Smooth muscle cell (in vitro differentiated cells): Measurements from ENCODE around the gene DAPK2. TPM values are rescaled to one million over a fixed set of nuclear protein-coding genes. Genes with fewer than 3 reads are reported as not detected.

ENCODE experiments used
- DNase-seq: peaks from one replicate; lab custom pipeline; 2025; ENCODE audit not compliant: unreplicated experiment; lab: John Stamatoyannopoulos, UW
- H2AFZ ChIP-seq: fragments of 200-600 bp; sonication (generic); 2 replicates; pipeline ENCODE4 v1.6.0; 2016; ENCODE audit warnings: antibody characterized with exemption, low read depth, mild to moderate bottlenecking
- H3F3A ChIP-seq: fragments of 200-600 bp; sonication (generic); 2 replicates; pipeline ENCODE4 v1.6.0; 2017; ENCODE audit warnings: antibody characterized with exemption, low read depth
- H3K27ac ChIP-seq: fragments of 200-600 bp; sonication (generic); 2 replicates; pipeline ENCODE4 v1.5.1; 2016; ENCODE audit warnings: low read depth, mild to moderate bottlenecking
- H3K27me3 ChIP-seq: fragments of 200-600 bp; sonication (generic); 2 replicates; pipeline ENCODE4 v1.6.1; 2016; ENCODE audit warnings: low read depth, mild to moderate bottlenecking
- H3K36me3 ChIP-seq: fragments of 200-600 bp; sonication (generic); 2 replicates; pipeline ENCODE4 v1.5.1; 2016; ENCODE audit warnings: low read depth
- H3K4me1 ChIP-seq: fragments of 200-600 bp; sonication (generic); 2 replicates; pipeline ENCODE4 v1.5.1; 2016; ENCODE audit warnings: low read depth
- H3K4me2 ChIP-seq: fragments of 200-600 bp; sonication (generic); 2 replicates; pipeline ENCODE4 v1.6.0; 2016; ENCODE audit warnings: mild to moderate bottlenecking
- H3K4me3 ChIP-seq: fragments of 200-600 bp; sonication (generic); 2 replicates; pipeline ENCODE4 v1.5.1; 2016; ENCODE audit warnings: mild to moderate bottlenecking
- H3K79me2 ChIP-seq: fragments of 200-600 bp; sonication (generic); 2 replicates; pipeline ENCODE4 v1.6.0; 2016; ENCODE audit warnings: low read depth, mild to moderate bottlenecking
- H3K9ac ChIP-seq: fragments of 200-600 bp; sonication (generic); 2 replicates; pipeline ENCODE4 v1.6.0; 2016; ENCODE audit warnings: low read depth
- H3K9me3 ChIP-seq: fragments of 200-600 bp; sonication (generic); replicated peaks from 2 replicates; pipeline ENCODE4 v1.5.1; 2016; ENCODE audit warnings: low read depth
- H4K20me1 ChIP-seq: fragments of 200-600 bp; sonication (generic); 2 replicates; pipeline ENCODE4 v1.6.0; 2016; ENCODE audit warnings: low read depth
- WGBS: methylation state at CpG from one replicate; pipeline ENCODE4 v1.1.7; 2016; ENCODE audit warnings: low lambda C conversion rate; 5-methylcytosine and 5-hydroxymethylcytosine counted together
- polyA plus RNA-seq: library from polyadenylated mRNA; unstranded; fragments of >200 nt; fragmentation: Nextera tagmentation; extraction: Ambion mirVana; gene quantifications from 2 replicates; pipeline ENCODE4 v1.2.1, GENCODE V29; 2016
- total RNA-seq: library from RNA; depleted of rRNA; stranded (reverse); fragments of >200 nt; gene quantifications from 2 replicates; pipeline ENCODE4 v1.2.3, GENCODE V29; 2014
- TF ChIP-seq, protein P1 (sequence below): fragments of 200-600 bp; sonication (generic); IDR thresholded peaks from 2 replicates; pipeline ENCODE4 v1.5.1; 2017; ENCODE audit warnings: borderline replicate concordance, mild to moderate bottlenecking, antibody characterized with exemption; ENCODE audit not compliant: insufficient read depth, poor library complexity, severe bottlenecking

The DAPK2 gene
- total and polyA plus RNA-seq, 2 experiments from 2014 or later: not detected

DNA sequence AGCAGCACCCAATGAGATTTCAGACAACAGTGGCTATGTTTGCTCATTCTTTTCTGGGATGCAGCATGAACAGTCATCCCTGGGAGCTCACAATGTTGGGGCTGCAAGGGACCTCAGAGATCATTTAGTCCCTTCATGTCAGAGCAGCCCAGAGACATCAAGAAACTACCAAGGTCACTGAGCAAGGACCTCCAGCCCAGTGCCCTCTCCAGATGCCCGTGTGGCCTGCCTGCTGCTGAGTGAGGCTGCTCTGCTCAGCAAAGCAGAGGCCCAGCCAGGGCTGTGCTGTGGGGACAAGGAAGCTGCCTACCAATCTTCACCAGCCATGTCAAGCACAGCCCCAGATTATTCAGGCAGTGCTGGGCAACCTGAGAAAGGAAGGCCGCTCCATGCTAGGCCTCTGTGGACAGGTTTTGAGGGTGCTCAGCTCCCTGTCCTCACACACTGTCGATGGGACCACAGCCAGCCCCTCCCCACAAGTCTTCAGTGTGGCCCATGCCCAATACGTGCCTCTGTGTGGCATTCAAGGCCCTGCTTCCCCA, 99.7 kb downstream of the DAPK2 start:
- Histone ChIP-seq H3K27ac (no peak overlapping the region), H3K9ac (no peak overlapping the region), H3F3A (no peaks in the 10 kb centered on the region), H2AFZ (no peak overlapping the region), H3K4me2 (no peak overlapping the region), H3K27me3 (no peaks in the 10 kb centered on the region), H3K9me3 (no peaks in the 10 kb centered on the region), H3K4me3 (no peak overlapping the region), H3K36me3 (no peaks in the 10 kb centered on the region), H3K4me1 (no peaks in the 10 kb centered on the region), H3K79me2 (no peaks in the 10 kb centered on the region), H4K20me1 (no peaks in the 10 kb centered on the region)
- WGBS: 89% methylated on average over 4 of the region's 4 CpGs
- TF ChIP-seq, protein P1, sequence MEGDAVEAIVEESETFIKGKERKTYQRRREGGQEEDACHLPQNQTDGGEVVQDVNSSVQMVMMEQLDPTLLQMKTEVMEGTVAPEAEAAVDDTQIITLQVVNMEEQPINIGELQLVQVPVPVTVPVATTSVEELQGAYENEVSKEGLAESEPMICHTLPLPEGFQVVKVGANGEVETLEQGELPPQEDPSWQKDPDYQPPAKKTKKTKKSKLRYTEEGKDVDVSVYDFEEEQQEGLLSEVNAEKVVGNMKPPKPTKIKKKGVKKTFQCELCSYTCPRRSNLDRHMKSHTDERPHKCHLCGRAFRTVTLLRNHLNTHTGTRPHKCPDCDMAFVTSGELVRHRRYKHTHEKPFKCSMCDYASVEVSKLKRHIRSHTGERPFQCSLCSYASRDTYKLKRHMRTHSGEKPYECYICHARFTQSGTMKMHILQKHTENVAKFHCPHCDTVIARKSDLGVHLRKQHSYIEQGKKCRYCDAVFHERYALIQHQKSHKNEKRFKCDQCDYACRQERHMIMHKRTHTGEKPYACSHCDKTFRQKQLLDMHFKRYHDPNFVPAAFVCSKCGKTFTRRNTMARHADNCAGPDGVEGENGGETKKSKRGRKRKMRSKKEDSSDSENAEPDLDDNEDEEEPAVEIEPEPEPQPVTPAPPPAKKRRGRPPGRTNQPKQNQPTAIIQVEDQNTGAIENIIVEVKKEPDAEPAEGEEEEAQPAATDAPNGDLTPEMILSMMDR: no peak
- DNase-seq: no peak

DNA sequence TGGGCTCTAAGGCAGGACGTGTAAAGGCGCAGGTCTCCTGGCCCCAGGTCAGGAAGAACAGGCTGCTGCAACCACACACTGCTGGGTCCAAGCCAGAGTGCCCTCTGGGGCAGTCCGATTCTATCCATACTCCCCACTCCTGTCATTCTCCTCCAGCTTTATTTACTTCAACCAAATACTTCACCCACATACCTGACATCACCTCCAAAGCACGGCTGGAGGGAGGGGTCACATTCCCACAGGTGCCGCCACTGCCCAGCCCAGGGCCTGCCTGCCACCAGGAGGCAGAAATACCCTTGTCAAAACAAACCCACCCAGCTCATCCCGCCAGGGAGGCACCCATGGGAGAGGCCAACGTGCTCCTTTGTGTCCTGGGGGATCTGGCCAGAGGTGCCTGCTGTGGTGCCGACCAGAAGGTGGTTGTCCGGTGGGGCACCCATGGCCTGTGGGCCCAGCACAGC, 100.4 kb downstream of the DAPK2 start:
- H3F3A ChIP-seq: no peaks in the 10 kb centered on the region
- no peak for DNase-seq
- H3K79me2 ChIP-seq: no peaks in the 10 kb centered on the region
- no peak overlapping the region for H3K4me2 ChIP-seq
- H3K4me1 ChIP-seq: no peaks in the 10 kb centered on the region
- no peak overlapping the region for H2AFZ ChIP-seq
- no peak overlapping the region for H3K4me3 ChIP-seq
- no peak overlapping the region for H3K27ac ChIP-seq
- H3K9me3 ChIP-seq: no peaks in the 10 kb centered on the region
- no peaks in the 10 kb centered on the region for H4K20me1 ChIP-seq
- no peak overlapping the region for H3K9ac ChIP-seq
- TF ChIP-seq, protein P1: no peak
- H3K27me3 ChIP-seq: no peaks in the 10 kb centered on the region
- no peaks in the 10 kb centered on the region for H3K36me3 ChIP-seq
- WGBS: 91% methylated on average over 9 of the region's 9 CpGs

DNA sequence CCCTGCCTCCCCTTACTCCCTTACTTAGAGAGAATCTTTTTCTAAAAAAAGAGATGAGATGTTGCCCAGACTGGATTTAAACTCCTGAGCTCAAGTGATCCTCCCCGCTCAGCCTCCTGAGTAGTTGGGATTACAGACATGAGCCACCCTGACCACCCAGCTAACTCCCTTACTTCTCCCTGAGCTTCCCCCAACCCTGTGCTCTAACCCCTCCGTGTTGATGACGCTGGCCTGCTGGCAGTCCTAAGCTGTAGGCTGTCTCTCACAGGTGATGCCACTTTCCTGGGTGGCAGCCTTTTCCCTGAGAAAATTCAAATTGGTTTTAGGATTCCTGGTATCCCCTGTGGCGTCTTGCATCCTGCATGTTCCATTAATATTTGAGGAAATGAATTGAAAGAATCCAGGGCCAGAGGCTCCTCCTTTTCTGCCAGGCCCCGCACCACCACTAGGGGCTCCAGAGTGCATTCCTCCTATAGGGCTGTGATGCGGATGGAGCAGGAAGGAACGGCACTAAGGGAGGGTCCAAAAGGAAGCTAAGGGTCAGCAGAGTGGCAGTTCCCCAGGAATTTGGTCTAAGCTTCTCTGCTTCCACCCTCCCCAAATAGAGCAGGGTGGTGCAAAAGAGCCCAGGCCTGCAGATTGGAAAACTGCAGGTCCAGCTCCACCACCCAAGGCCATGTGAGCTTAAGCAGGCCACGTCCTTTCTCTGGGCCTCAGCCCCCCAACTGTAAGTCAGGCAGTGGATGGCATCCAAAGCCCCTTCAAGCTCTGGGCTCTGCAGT, 101.1 kb downstream of the DAPK2 start:
- Histone ChIP-seq H3F3A (no peaks in the 10 kb centered on the region), H3K36me3 (no peaks in the 10 kb centered on the region), H3K4me2 (no peak overlapping the region), H3K9me3 (no peaks in the 10 kb centered on the region), H4K20me1 (no peaks in the 10 kb centered on the region), H3K9ac (no peak overlapping the region), H3K4me3 (no peak overlapping the region), H2AFZ (no peak overlapping the region), H3K4me1 (no peaks in the 10 kb centered on the region), H3K27ac (no peak overlapping the region), H3K79me2 (no peaks in the 10 kb centered on the region), H3K27me3 (no peaks in the 10 kb centered on the region)
- TF ChIP-seq, protein P1: peak; percentile 73
- DNase-seq: no peak
- WGBS: 61% methylated on average over 8 of the region's 8 CpGs

DNA sequence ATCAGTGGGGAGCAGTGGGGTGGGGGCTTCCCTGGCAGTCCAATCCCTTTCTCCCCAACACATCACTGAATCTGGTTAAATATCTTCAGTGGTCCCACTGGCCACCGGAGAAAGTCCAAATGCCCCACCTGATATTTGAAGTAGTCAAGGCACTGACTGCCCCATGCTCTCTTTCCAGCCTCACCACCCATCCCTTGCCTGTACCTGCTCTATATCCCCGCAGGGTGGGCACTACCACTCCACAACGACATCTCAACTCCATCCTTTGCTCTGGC, 101.7 kb downstream of the DAPK2 start:
- Histone ChIP-seq H3K27ac (no peak overlapping the region), H3F3A (no peaks in the 10 kb centered on the region), H3K4me2 (no peak overlapping the region), H3K4me1 (no peaks in the 10 kb centered on the region), H3K27me3 (no peaks in the 10 kb centered on the region), H3K9me3 (no peaks in the 10 kb centered on the region), H2AFZ (no peak overlapping the region), H4K20me1 (no peaks in the 10 kb centered on the region), H3K36me3 (no peaks in the 10 kb centered on the region), H3K4me3 (no peak overlapping the region), H3K79me2 (no peaks in the 10 kb centered on the region), H3K9ac (no peak overlapping the region)
- WGBS: 90% methylated on average over 3 of the region's 3 CpGs
- no peak for DNase-seq
- TF ChIP-seq, protein P1: no peak
